A673 (cell line): Measurements from ENCODE around the gene TGIF2. TPM values are rescaled to one million over a fixed set of nuclear protein-coding genes. Genes with fewer than 3 reads are reported as not detected.

ENCODE experiments used
- BruUV-seq: library from RNA; stranded (reverse); fragments of 400-500 nt; replicated peaks from 2 replicates; lab custom pipeline; 2021; lab: Mats Ljungman, UMichigan
- CTCF ChIA-PET: fragments of 300-600 bp; sonication (Branson Sonifier 250); formaldehyde crosslinking; loops from one replicate; lab custom pipeline; 2022; ENCODE audit warnings: antibody characterized with exemption; lab: Charles Lee
- POLR2A ChIA-PET: fragments of 300-600 bp; sonication (Branson Sonifier 250); formaldehyde crosslinking; loops from one replicate; lab custom pipeline; 2022; ENCODE audit warnings: antibody characterized with exemption; ENCODE audit not compliant: low non-redundant PET; lab: Charles Lee
- DNase-seq: peaks from one replicate; pipeline ENCODE4 v3.0.0-alpha.2; 2015; ENCODE audit warnings: low spot score
- H3K27ac ChIP-seq: fragments of 200-600 bp; sonication (generic); 2 replicates; pipeline ENCODE4 v1.5.1; 2016; ENCODE audit warnings: mixed run types, low read depth, mild to moderate bottlenecking, mixed read lengths, antibody characterized with exemption, low read length; ENCODE audit not compliant: poor library complexity, severe bottlenecking
- H3K27me3 ChIP-seq: fragments of 200-600 bp; sonication (generic); replicated peaks from 2 replicates; pipeline ENCODE4 v1.6.1; 2017; ENCODE audit warnings: mixed run types, low read depth, mild to moderate bottlenecking, mixed read lengths, antibody characterized with exemption, low read length; ENCODE audit not compliant: insufficient read depth, poor library complexity
- H3K36me3 ChIP-seq: fragments of 200-600 bp; sonication (generic); 2 replicates; pipeline ENCODE4 v1.6.1; 2016; ENCODE audit warnings: mixed run types, mild to moderate bottlenecking, mixed read lengths, antibody characterized with exemption, low read length; ENCODE audit not compliant: insufficient read depth, poor library complexity, severe bottlenecking
- H3K4me1 ChIP-seq: fragments of 200-600 bp; sonication (generic); 2 replicates; pipeline ENCODE4 v1.6.1; 2017; ENCODE audit warnings: mixed run types, mild to moderate bottlenecking, mixed read lengths, antibody characterized with exemption, low read length; ENCODE audit not compliant: insufficient read depth, poor library complexity, severe bottlenecking
- H3K4me3 ChIP-seq: fragments of 200-600 bp; sonication (generic); 2 replicates; pipeline ENCODE4 v1.5.1; 2016; ENCODE audit warnings: low read depth, mixed run types, mild to moderate bottlenecking, mixed read lengths, low read length; ENCODE audit not compliant: poor library complexity, severe bottlenecking
- H3K9me3 ChIP-seq: fragments of 200-600 bp; sonication (generic); 2 replicates; pipeline ENCODE4 v1.6.1; 2016; ENCODE audit warnings: mixed run types, low read depth, mild to moderate bottlenecking, mixed read lengths, antibody characterized with exemption, low read length; ENCODE audit not compliant: poor library complexity, severe bottlenecking
- CTCF ChIP-seq: fragments of 300-800, 200-600 bp; sonication (generic); conservative IDR thresholded peaks from 2 replicates; pipeline ENCODE4 v1.5.1; 2017; ENCODE audit warnings: low read depth, mild to moderate bottlenecking, antibody characterized with exemption, low read length, moderate library complexity, mixed read lengths
- EZH2 ChIP-seq: fragments of 200-600 bp; sonication (generic); IDR thresholded peaks from 2 replicates; pipeline ENCODE4 v1.6.1; 2017; ENCODE audit warnings: borderline replicate concordance, low read depth, mild to moderate bottlenecking, mixed read lengths, antibody characterized with exemption, low read length; ENCODE audit not compliant: poor library complexity, severe bottlenecking
- intact Hi-C: fragments of 100-400 bp; cut with micrococcal nuclease; formaldehyde crosslinking; loops from one replicate; pipeline ENCODE4 v1.10.0; 2022; ENCODE audit not compliant: unreplicated experiment
- total RNA-seq: library from RNA; stranded (reverse); gene quantifications from 2 replicates; pipeline ENCODE4 v1.2.3, GENCODE V29; 2021

Gene TGIF2
- total RNA-seq, 1 experiment from 2014 or later, result 59.0 TPM

- ChIA-PET POLR2A (no interaction called here), CTCF (no interaction called here)
- H3K9me3 ChIP-seq, result no peaks in the 10 kb centered on the region
- H3K4me3 ChIP-seq, result no peak overlapping the region
- no TSS peak for BruUV-seq
- no peak for DNase-seq
- no peak for TF ChIP-seq CTCF
- no peak for TF ChIP-seq EZH2
- intact Hi-C loops, result no loop called here
- no peak overlapping the region for H3K27ac ChIP-seq
- peaks cover 23% of the 10 kb centered on the region for H3K4me1 ChIP-seq
- H3K27me3 ChIP-seq, result no peaks in the 10 kb centered on the region
- peaks cover 57% of the 10 kb centered on the region for H3K36me3 ChIP-seq
Observed at GRCh38 chr20:36582821-36583220, 9.4 kb downstream of the TGIF2 start.

- Histone ChIP-seq H3K4me1 (peaks cover 23% of the 10 kb centered on the region), H3K4me3 (no peak overlapping the region), H3K27me3 (no peaks in the 10 kb centered on the region), H3K27ac (no peak overlapping the region), H3K36me3 (peaks cover 52% of the 10 kb centered on the region), H3K9me3 (no peaks in the 10 kb centered on the region)
- BruUV-seq, result no TSS peak
- DNase-seq, result no peak
- CTCF ChIA-PET, result no interaction called here
- intact Hi-C loops, result no loop called here
- TF ChIP-seq EZH2 (no peak), CTCF (no peak)
- POLR2A ChIA-PET, result interaction anchor here (0.6 kb wide), 1 partner anchor 67 kb away, joined by 7 read pairs; no protein-coding TSS in a partner anchor
Observed at GRCh38 chr20:36584018-36584481, 10.7 kb downstream of the TGIF2 start.

- Histone ChIP-seq H3K36me3 (peaks cover 49% of the 10 kb centered on the region), H3K4me1 (peaks cover 23% of the 10 kb centered on the region), H3K4me3 (no peak overlapping the region), H3K9me3 (no peaks in the 10 kb centered on the region), H3K27ac (no peak overlapping the region), H3K27me3 (no peaks in the 10 kb centered on the region)
- TF ChIP-seq EZH2 (no peak), CTCF (no peak)
- ChIA-PET POLR2A (interaction anchor here (0.8 kb wide), 1 partner anchor 12 kb away, joined by 5 read pairs; the partner anchor contains the start of gene TGIF2), CTCF (interaction anchor here (0.7 kb wide), 1 partner anchor 79 kb away, joined by 3 read pairs; no protein-coding TSS in a partner anchor)
- DNase-seq, result peak; percentile 97
- intact Hi-C loops, result loop anchor here (5.0 kb wide), 1 partner anchor 78 kb away; no protein-coding TSS in a partner anchor
- no TSS peak for BruUV-seq
Observed at GRCh38 chr20:36585410-36586125, 12.2 kb downstream of the TGIF2 start.
